NCI-H226 (cell line): Measurements from ENCODE around the gene CDC5L.

ENCODE experiments used
- DNase-seq: peaks from one replicate; pipeline ENCODE4 v3.0.0-alpha.2; 2015

The CDC5L gene

DNA sequence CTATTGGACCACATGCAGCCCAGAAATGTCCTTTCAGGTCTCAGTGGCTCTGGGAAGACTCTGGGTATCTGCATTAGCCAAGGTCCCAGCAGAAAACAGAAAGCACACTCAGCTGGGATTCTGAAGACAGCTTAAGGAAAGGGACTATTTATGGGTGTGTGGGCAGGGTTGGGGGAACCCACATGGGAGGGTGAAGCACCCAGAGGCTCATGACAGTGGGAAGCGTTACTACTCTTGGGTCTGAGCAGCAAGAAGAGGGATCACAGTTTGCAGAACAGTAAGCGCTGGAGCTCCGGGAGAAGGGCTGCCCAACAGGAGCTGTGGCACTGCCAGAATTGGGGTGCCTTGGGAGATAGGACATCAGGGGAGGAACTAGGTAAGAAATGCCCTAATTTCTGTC is 12.4 kb upstream of the CDC5L start:
- DNase-seq = no peak

DNA sequence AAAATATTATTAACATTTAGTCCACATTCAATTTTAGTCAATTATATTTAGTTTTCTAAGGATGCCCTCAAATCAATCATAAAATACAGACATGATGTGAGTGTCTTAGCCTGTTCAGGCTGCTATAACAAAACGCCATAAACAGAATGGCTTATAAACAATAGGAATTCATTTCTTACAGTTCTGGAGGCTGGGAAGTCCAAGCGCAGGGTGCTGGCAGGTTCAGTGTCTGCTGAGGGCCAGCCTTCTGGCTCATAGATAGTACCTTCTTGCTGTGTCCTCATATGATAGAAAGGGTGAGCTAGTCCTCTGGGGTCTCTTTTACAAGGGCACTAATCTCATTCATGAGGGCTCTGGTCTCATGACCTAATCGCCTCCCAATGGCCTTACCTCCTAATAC is 10.0 kb upstream of the CDC5L start:
- DNase-seq = no peak

DNA sequence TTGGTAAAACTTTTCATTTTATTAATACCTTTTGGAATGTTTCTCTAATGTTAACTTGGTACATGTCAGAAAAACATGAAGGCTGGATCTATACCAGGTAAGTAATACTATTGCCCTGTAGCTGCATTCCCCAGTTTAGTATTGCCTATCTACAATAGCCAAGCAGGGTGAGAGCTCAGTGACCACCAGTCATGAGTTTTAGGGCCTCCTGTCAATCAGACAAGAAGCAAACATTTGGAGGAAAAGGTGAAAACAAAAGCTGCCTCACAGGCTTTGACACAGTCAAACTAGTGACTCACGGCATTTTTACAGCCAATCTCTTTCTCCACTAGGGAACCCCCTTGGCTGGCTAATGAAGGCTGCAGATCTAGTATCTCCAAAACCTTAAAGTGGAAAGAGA is 9.5 kb upstream of the CDC5L start:
- no peak for DNase-seq

GRCh38 chr6:44381739-44382138 is 5.8 kb upstream of the CDC5L start:
- no peak for DNase-seq

DNA sequence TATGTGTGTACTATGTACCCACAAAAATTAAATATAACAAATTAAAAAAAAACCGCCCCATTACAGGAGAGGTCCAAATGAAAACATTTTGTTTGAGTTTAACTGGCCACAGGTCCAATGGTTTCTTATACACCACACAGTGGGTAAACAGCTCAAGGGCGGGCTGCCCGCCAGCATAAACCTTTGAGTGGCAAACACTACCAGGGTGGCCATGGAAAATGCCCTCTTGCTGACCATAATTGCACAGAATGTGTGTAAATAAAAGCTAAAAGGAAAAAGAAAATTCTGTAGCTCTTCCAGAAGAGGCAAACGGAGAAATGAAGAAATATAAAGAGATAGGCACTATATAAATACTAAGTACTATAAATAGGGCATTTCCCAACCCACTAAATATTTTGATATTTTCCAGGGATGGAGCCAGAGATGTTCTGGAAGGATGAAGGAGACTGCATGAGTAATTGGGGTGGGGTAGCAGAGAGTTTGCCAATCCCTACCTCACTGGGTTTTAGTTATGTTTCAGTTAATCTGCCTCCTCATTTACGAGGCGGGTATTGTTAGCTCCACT is 1.1 kb upstream of the CDC5L start:
- DNase-seq = no peak

GRCh38 chr6:44386929-44387345 is 569 bp upstream of the CDC5L start:
- no peak for DNase-seq

- DNase-seq = no peak
Measured at GRCh38 chr6:44388135-44388487, 605 bp downstream of the CDC5L start.

DNA sequence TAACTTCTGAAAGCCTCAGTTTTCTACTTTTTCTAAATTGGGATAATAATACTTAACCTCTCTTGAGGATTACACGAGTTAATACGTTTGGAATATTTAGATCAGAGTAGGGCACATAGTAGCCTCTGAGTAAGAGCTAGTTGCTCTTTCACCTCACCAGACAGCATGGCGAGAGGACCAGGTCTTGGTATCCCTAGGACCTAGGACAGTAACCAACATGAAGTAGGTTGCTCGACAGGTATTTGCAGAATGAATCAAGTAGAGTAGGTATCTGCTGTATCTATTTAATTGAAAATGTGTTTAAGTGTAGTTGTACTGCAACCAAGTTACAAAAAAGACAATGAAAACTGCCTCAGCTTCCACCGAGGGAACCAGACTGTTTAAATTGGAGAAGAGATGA is 1.4 kb downstream of the CDC5L start:
- DNase-seq = no peak

GRCh38 chr6:44390158-44390683 is 2.7 kb downstream of the CDC5L start:
- DNase-seq = no peak

GRCh38 chr6:44395501-44395900 is 8.0 kb downstream of the CDC5L start:
- no peak for DNase-seq

DNA sequence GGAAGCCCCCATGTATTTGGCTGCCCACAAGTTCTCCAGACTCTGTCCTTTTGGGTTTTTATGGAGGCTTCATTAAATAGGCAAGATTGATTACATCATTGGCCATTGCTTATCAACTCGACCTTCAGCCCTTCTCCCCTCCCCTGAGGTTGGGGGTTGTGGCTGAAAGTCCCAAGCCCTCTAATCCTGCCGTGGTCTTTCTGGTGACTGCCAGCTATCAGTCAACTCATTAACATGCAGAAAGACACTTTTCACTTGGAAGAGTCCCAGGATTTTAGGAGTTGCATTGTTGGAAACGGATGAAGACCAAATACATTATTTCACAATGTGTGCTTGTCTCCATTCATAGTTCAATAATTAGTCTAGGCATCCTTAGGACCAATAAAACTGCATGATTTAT is 9.5 kb downstream of the CDC5L start:
- no peak for DNase-seq

DNA sequence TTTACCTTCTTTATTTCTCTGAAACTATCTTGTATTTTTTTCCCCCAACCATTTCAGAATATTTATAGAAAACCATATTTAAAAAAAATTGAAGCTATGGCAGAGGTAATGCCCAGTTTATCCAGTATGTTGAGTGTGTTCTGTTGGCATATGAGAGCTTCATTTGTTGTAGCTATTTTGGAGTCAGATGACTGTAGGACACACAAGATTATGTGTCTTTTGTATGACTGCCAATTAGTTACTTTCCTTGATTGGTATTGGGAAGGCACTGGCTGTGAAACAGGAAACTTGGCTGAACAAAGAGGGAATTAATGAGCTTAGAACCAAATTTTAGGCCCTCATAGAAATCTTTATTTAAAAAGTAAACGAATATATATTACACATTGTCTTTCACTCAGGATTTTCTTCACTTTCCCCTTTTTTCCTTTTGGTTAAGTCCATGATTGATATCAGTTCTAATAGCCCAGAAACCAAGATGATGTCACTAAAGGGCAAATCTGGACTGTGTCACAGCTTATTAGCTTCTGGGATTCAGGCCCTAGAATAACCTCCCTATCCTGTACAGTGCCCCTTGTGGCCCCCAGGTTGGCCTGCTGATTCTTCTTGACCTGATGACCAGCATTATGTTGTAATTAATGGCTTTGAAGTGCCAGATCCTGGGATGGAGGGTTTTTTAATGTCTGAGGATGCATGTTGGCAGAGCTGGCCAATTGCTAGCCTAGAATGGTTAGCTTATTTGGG is 10.1 kb downstream of the CDC5L start:
- DNase-seq = no peak

- DNase-seq = no peak
Measured at GRCh38 chr6:44399991-44400390, 12.5 kb downstream of the CDC5L start.

DNA sequence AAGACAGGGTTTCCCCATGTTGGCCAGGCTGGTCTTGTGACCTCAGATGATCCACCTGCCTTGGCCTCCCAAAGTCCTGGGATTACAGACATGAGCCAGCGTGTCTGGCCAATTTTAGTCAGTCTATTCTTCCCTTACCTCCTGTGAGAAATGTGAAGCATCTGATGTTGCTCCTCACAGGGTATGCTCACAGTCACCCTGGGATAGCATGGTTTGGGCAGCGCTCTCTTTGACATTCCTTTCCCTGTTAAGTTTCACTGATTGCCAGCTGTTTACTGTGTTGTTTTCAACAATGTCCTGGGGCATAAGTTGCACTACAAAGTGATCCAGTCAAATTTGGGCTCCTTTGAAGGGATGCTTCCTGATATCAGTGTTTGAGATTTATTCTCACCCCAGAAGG is 13.1 kb downstream of the CDC5L start:
- DNase-seq = no peak

DNA sequence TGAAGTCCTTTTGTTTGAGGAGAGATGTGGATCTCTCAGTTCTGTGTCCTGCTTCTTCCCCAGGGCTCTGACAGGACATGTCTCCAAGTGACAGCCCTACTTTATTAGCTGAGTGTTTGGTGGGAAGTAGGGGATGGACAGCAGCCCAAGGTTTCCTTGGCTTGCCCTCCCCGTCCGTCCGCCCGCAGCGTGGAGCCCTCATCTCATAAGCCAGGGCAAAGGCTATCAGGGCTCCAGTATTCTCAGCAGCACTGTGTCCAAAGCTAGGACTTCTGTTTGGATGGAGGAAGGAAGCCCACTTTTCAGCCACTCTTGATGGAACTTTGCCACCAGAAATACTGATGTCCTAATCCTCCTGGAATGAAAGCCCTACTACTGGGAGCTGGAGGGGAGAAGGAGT is 13.6 kb downstream of the CDC5L start:
- no peak for DNase-seq

DNA sequence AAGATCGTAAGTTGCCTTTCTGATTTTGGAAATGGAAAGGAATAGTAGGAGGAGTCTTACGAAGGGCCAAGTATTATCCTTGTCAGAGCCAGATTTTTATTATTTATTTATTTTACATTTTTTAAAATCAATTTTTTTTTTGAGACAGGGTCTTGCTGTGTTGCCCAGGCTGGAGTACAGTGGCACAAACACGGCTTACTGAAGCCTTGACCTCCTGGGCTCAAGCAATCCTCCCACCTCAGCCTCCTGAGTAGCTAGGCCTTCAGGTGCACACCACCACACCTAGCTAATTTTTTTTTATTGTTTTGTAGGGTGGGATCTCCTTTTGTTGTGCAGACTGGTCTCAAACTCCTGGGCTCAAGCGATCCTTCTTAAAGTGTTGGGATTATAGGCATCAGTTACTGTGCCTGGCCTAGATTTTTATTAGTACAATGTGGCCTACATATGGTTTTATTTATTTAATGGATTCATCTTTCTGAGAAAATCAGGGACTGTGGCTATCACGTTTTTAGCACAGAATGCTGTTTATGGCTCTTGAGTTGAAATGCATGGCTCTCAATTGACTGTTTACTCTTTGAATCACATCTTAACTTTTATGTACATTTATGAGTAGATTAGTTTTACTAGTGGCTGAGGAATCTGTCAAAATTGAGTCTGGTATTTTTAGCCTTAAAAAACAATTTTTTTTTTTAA is 16.7 kb downstream of the CDC5L start:
- DNase-seq = no peak

DNA sequence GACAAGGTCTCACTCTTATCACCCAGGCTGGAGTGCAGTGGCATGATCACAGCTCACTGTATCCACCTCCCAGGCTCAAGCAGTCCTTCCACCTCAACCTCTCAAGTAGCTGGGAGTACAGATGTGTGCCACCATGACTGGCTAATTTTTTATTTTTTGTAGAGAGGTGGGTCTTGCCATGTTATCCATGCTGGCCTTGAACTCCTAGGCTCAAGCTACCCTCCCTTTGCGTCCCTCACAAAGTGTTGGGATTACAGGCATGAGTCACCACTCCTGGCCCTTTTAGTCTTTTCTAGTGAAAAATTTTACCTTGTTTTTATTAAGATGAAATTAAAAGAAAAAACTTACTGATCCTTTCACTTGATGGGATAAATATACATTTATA is 17.2 kb downstream of the CDC5L start:
- no peak for DNase-seq

DNA sequence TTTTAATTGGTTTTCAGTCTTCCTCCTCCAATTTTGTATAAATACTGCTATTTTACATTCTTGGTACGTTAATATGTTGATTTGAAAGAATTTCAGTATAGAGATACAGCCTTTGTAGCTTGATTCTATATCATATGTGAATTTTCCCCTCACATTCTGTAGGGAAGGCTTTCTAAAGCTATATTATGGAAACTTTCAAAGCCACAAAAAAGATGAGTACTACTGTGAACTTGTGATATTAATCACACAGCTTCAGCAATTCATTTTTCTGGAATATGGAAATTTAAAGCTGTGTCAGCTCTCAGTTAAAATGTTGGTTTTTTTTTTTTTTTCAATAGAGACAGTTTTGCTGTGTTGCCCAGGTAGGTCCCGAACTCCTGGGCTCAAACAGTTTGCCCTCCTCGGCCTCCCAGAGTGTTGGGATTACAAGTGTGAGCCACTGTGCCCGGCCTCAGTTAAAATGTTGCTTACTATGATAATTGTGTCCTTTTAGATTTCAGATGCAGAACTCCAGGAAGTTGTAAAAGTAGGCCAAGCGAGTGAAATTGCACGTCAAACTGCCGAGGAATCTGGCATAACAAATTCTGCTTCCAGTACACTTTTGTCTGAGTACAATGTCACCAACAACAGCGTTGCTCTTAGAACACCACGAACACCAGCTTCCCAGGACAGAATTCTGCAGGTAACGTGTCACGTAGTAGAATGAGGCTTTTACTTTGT is 20.6 kb downstream of the CDC5L start:
- no peak for DNase-seq

- no peak for DNase-seq
Measured at GRCh38 chr6:44409207-44409794, 21.8 kb downstream of the CDC5L start.

- DNase-seq = no peak
Measured at GRCh38 chr6:44410363-44410762, 22.9 kb downstream of the CDC5L start.

DNA sequence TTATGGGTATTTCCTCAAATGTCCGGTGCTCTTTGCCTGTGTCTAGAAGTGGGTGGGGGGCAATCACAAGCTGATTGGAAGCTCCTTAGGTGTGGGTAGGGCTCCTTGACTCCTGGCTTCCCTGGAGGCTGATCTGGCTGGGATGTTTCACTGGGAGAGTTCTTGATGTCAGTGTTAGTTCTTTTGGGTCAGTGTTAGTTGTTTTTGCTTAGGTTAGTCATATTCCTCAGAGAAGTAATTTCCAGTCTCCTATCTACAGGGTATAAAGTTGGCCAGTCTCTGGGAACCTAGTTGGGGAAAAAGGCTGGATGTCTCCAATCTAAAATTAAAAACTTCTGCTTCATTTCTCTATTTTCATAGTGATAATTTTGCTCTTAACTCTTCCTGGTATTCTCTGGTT is 23.6 kb downstream of the CDC5L start:
- no peak for DNase-seq

- no peak for DNase-seq
Measured at GRCh38 chr6:44415449-44415848, 27.9 kb downstream of the CDC5L start.

- no peak for DNase-seq
Measured at GRCh38 chr6:44415873-44416502, 28.5 kb downstream of the CDC5L start.
